Spleen (tissue), 7 donors: ENCODE measurements around the gene ARHGAP29.

ENCODE experiments used
- POLR2A ChIP-seq, 3 donors: fragments of 450-650 bp; IDR thresholded peaks; one replicate each; pipeline ENCODE4 v1.5.1; 2017; ENCODE audit warnings: antibody characterized with exemption in 3 of 3, mild to moderate bottlenecking in 1 of 3
- TF ChIP-seq, protein P1 (sequence below), 11 experiments: fragments of 200-600 bp in 7 of 11; fragments of 450-650 bp in 4 of 11; sonication (generic) in 4 of 11; IDR thresholded peaks in 8 of 11; conservative IDR thresholded peaks in 3 of 11; 1 replicate in 7 of 11; 2 replicates in 4 of 11; pipeline versions ENCODE4 v1.4.0 to v1.8.0; 2016 to 2021; ENCODE audit warnings: antibody characterized with exemption in 11 of 11, inconsistent platforms in 4 of 11, mild to moderate bottlenecking in 1 of 11
- donor health status: DM: no; HTN: no; CAD: no; lungs with moderate emphysema.
- donor health status: DM: no; HTN: no; CAD: no.
- donor health status: DM: no; HTN: no; CAD: no.

GRCh38 chr1:94273111-94273510 lies 35.7 kb upstream of the ARHGAP29 start:
- TF ChIP-seq, protein P1, sequence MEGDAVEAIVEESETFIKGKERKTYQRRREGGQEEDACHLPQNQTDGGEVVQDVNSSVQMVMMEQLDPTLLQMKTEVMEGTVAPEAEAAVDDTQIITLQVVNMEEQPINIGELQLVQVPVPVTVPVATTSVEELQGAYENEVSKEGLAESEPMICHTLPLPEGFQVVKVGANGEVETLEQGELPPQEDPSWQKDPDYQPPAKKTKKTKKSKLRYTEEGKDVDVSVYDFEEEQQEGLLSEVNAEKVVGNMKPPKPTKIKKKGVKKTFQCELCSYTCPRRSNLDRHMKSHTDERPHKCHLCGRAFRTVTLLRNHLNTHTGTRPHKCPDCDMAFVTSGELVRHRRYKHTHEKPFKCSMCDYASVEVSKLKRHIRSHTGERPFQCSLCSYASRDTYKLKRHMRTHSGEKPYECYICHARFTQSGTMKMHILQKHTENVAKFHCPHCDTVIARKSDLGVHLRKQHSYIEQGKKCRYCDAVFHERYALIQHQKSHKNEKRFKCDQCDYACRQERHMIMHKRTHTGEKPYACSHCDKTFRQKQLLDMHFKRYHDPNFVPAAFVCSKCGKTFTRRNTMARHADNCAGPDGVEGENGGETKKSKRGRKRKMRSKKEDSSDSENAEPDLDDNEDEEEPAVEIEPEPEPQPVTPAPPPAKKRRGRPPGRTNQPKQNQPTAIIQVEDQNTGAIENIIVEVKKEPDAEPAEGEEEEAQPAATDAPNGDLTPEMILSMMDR (IDR thresholded peaks at IDR 0.05 in 8 of 11, conservative IDR thresholded peaks at IDR 0.05 in 3 of 11): no peak
- TF ChIP-seq POLR2A (IDR thresholded peaks at IDR 0.05): no peak
